GM12878 (cell line): ENCODE data around the gene SPIB. TPM values are rescaled to one million over a fixed set of nuclear protein-coding genes. Genes with fewer than 3 reads are reported as not detected.

ENCODE experiments used
- ATAC-seq: fragments of 200-7000 bp; cut with Tn5 transposase; 3 replicates; pipeline ENCODE4 v1.9.1; 2020; ENCODE audit warnings: mild to moderate bottlenecking, moderate library complexity
- BruUV-seq: library from RNA; stranded (reverse); fragments of 400-500 nt; replicated peaks from 2 replicates; lab custom pipeline; 2021; lab: Mats Ljungman, UMichigan
- CTCF ChIA-PET: fragments of 300-600 bp; sonication (Branson Sonifier 250); formaldehyde crosslinking; extraction: SDS; loops from one replicate; lab custom pipeline; 2021; ENCODE audit warnings: inconsistent platforms; lab: Yijun Ruan, JAX
- POLR2A ChIA-PET: fragments of 350-600 bp; formaldehyde crosslinking; extraction: SDS; loops from one replicate; lab custom pipeline; 2021; ENCODE audit warnings: inconsistent platforms; lab: Charles Lee
- RAD21 ChIA-PET: fragments of 300-600 bp; sonication (Branson Sonifier 250); formaldehyde crosslinking; loops from one replicate; lab custom pipeline; 2023; ENCODE audit warnings: antibody characterized with exemption; ENCODE audit not compliant: unreplicated experiment; lab: Charles Lee
- SMC1A ChIA-PET: fragments of 300-600 bp; sonication (Branson Sonifier 250); formaldehyde crosslinking; loops from one replicate; lab custom pipeline; 2023; ENCODE audit not compliant: unreplicated experiment, uncharacterized antibody; lab: Charles Lee
- DNase-seq: peaks from one replicate; pipeline ENCODE4 v3.0.0-alpha.2; 2011; ENCODE audit warnings: low read depth, low spot score
- FAIRE-seq: peaks from 3 replicates; lab custom pipeline; 2011; peaks lifted over from hg19 to GRCh38; lab: Jason Lieb, UNC
- H2AFZ ChIP-seq: 2 replicates; pipeline ENCODE4 v1.6.0; 2011; ENCODE audit warnings: low read depth, low read length, control low read depth; ENCODE audit not compliant: control insufficient read depth
- H3K27ac ChIP-seq: 2 replicates; pipeline ENCODE4 v1.5.1; 2011; ENCODE audit warnings: control low read depth; ENCODE audit not compliant: control insufficient read depth, insufficient read depth
- H3K27me3 ChIP-seq, 2 experiments: replicated peaks in 1 of 2; 2 replicates each; pipeline versions ENCODE4 v1.6.0 to v1.6.1; 2011; ENCODE audit warnings: low read length in 1 of 2; ENCODE audit not compliant: control insufficient read depth in 2 of 2, insufficient read depth in 2 of 2
- H3K36me3 ChIP-seq, 2 experiments: 2 replicates each; pipeline ENCODE4 v1.5.1; 2011; ENCODE audit warnings: low read length in 1 of 2; ENCODE audit not compliant: control insufficient read depth in 2 of 2, insufficient read depth in 2 of 2
- H3K4me1 ChIP-seq: 2 replicates; pipeline ENCODE4 v1.6.1; 2011; ENCODE audit warnings: mild to moderate bottlenecking, low read length, moderate library complexity, mixed read lengths; ENCODE audit not compliant: control insufficient read depth, insufficient read depth
- H3K4me2 ChIP-seq: 2 replicates; pipeline ENCODE4 v1.6.0; 2011; ENCODE audit warnings: control low read depth; ENCODE audit not compliant: control insufficient read depth, insufficient read depth
- H3K4me3 ChIP-seq: fragments of 200-600 bp; sonication (generic); 2 replicates; pipeline ENCODE4 v1.5.1; 2016
- H3K79me2 ChIP-seq: 2 replicates; pipeline ENCODE4 v1.6.0; 2011; ENCODE audit warnings: low read length; ENCODE audit not compliant: control insufficient read depth, insufficient read depth
- H3K9ac ChIP-seq: 2 replicates; pipeline ENCODE4 v1.8.0; 2011; ENCODE audit warnings: low read length, control low read depth, mixed read lengths; ENCODE audit not compliant: control insufficient read depth, insufficient read depth
- H3K9me3 ChIP-seq: replicated peaks from 3 replicates; pipeline ENCODE4 v1.5.1; 2011; ENCODE audit warnings: mild to moderate bottlenecking, low read length; ENCODE audit not compliant: control insufficient read depth, insufficient read depth
- H4K20me1 ChIP-seq: 2 replicates; pipeline ENCODE4 v1.6.0; 2011; ENCODE audit not compliant: control insufficient read depth, insufficient read depth
- CBX3 ChIP-seq: fragments of 200-600 bp; sonication (generic); IDR thresholded peaks from 2 replicates; pipeline ENCODE4 v1.6.1; 2016; ENCODE audit warnings: low read depth, borderline replicate concordance
- DPF2 ChIP-seq: fragments of 450-650 bp; IDR thresholded peaks from 2 replicates; pipeline ENCODE4 v1.6.1; 2017; ENCODE audit warnings: mild to moderate bottlenecking
- HDGF ChIP-seq: fragments of 450-650 bp; IDR thresholded peaks from 2 replicates; pipeline ENCODE4 v1.6.1; 2016; ENCODE audit warnings: antibody characterized with exemption
- POU2F2 ChIP-seq: IDR thresholded peaks from 3 replicates; pipeline ENCODE4 v1.6.1; 2011; ENCODE audit warnings: low read depth, mild to moderate bottlenecking, low read length, borderline replicate concordance
- RCOR1 ChIP-seq: conservative IDR thresholded peaks from 2 replicates; pipeline ENCODE4 v1.6.1; 2012; ENCODE audit warnings: low read depth, low read length, improper control_type of control experiment
- RUNX3 ChIP-seq: IDR thresholded peaks from 2 replicates; pipeline ENCODE4 v1.6.1; 2012; ENCODE audit warnings: low read length, inconsistent platforms
- TCF3 ChIP-seq: IDR thresholded peaks from 2 replicates; pipeline ENCODE4 v1.6.1; 2012; ENCODE audit warnings: low read depth, mild to moderate bottlenecking, low read length, borderline replicate concordance; ENCODE audit not compliant: insufficient read depth
- TCF7 ChIP-seq: IDR thresholded peaks from 2 replicates; pipeline ENCODE4 v1.6.1; 2014; ENCODE audit warnings: antibody characterized with exemption, borderline replicate concordance
- YBX1 ChIP-seq: fragments of 450-650 bp; IDR thresholded peaks from 2 replicates; pipeline ENCODE4 v1.6.1; 2016; ENCODE audit warnings: antibody characterized with exemption
- ZZZ3 ChIP-seq: IDR thresholded peaks from 2 replicates; pipeline ENCODE4 v1.6.1; 2011; ENCODE audit warnings: low read depth; ENCODE audit not compliant: control insufficient read depth, insufficient read length
- WGBS: methylation state at CpG from one replicate; pipeline ENCODE4 v1.1.6; 2016; ENCODE audit warnings: low lambda C conversion rate; ENCODE audit not compliant: insufficient replicate concordance, insufficient coverage; ENCODE audit errors: missing lambda C conversion rate; 5-methylcytosine and 5-hydroxymethylcytosine counted together
- in situ Hi-C: fragments of 300-500 bp; cut with MboI; formaldehyde crosslinking; loops from 9 replicates; pipeline ENCODE4 v1.14.3; 2018; ENCODE audit warnings: mixed read lengths
- intact Hi-C: fragments of 100-400 bp; cut with micrococcal nuclease; formaldehyde crosslinking; loops from one replicate; pipeline ENCODE4 v1.14.2; 2022; ENCODE audit not compliant: unreplicated experiment
- polyA plus RNA-seq, 11 experiments: library from polyadenylated mRNA; depleted of rRNA in 4 of 11; unstranded in 6 of 11; stranded (reverse) in 5 of 11; fragments of >200 nt; fragmentation: Nextera tagmentation in 4 of 11; fragmentation: Illumina TruSeq in 1 of 11; extraction: Ambion mirVana in 4 of 11; extraction: Trizol in 1 of 11; gene quantifications; 1 replicate in 1 of 11; 2 replicates in 10 of 11; pipeline versions ENCODE4 v1.2.1 to v1.2.3, GENCODE V29; 2011 to 2016; ENCODE audit warnings: inconsistent platforms in 2 of 11, missing spikeins in 2 of 11, low read depth in 1 of 11
- total RNA-seq, 4 experiments: library from RNA; depleted of rRNA in 3 of 4; stranded (reverse); fragments of >200 nt in 3 of 4; fragmentation: Illumina TruSeq in 1 of 4; extraction: Trizol in 1 of 4; gene quantifications; 2 replicates each; pipeline versions ENCODE4 v1.2.1 to v1.2.3, GENCODE V29; 2013 to 2021
- TF ChIP-seq, protein P1 (sequence below): IDR thresholded peaks from 2 replicates; pipeline ENCODE4 v1.6.1; 2012; ENCODE audit warnings: low read depth, low read length, improper control_type of control experiment
- TF ChIP-seq, protein P2 (sequence below): fragments of 450-650 bp; IDR thresholded peaks from 2 replicates; pipeline ENCODE4 v1.6.1; 2016; ENCODE audit warnings: mild to moderate bottlenecking
- TF ChIP-seq, protein P3 (sequence below): fragments of 450-650 bp; IDR thresholded peaks from 2 replicates; pipeline ENCODE4 v1.6.1; 2017; ENCODE audit warnings: antibody characterized with exemption, mild to moderate bottlenecking, moderate library complexity
- TF ChIP-seq, protein P4 (sequence below): fragments of 150-350 bp; IDR thresholded peaks from 2 replicates; pipeline ENCODE4 v1.6.1; 2016; ENCODE audit warnings: low read depth, low read length

The SPIB gene
- total and polyA plus RNA-seq, 10 of the 15 experiments (the other 5 are each of a cell fraction or from before 2014, with no cell fraction given) = 3.5 to 123 (median 56.0) TPM

DNA sequence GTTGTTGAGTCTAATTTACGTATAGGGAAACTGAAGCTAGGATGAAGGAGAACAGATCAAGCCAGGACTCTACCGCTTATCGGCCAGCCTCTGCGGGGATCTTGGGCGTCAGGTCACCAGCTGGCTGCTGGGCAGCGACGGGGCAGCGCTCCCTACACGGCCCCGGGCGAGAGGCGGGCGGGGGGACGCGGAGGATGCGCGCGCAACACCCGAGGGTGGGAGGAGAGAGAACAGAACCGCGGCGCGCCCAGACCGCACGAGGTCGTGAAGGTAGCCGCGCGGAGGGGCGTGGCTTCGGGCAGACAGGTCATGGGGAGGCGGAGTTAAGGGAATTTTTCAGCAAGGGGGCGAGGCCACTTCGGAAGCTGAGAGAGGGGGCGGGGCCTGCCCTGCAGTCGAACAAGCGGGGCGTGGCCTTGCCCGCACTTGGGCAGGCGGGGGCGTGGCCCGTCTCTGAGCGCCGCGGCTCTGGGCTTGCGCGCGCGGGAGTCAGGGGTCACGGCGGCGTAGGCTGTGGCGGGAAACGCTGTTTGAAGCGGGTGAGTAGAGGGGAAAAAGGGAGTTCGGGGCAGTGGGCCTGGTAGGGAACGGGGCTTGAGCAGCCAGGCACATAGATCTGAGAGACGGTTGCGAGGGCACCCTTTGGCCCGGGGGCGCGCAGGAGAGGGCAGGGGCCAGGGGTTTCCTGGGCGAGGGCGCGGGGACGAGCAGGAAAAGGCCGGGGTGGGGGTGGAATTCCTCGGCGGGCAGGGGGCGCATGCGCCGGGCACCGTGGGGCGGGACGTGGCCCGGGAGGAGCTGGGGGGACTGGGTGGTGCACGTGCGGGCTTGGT is 34.7 kb upstream of the SPIB start, which contains the start of gene POLD1:
POLD1 (plus strand) TSS at position 496 of the 833 bp plus-strand sequence. CDS start 14,505 bp downstream, outside the sequence.
- Histone ChIP-seq H3K4me3 (peak within 1 kb of the TSS; percentile 77), H3K36me3 (peaks cover 12 to 14% of the 10 kb centered on the region in 2 experiments; a peak in 3 of 4 replicates), H3K4me2 (peak within 1 kb of the TSS; percentile 97), H2AFZ (peak within 1 kb of the TSS; percentile 72), H3K4me1 (peaks cover 3% of the 10 kb centered on the region; the same call in 1 of the 2 replicates), H3K9me3 (no peaks in the 10 kb centered on the region), H3K27ac (peak within 1 kb of the TSS; percentile 78), H3K79me2 (peaks cover 24% of the 10 kb centered on the region), H3K9ac (peak within 1 kb of the TSS; percentile 93), H3K27me3 (no peaks in the 10 kb centered on the region), H4K20me1 (no peaks in the 10 kb centered on the region)
- ATAC-seq (peak; percentile 94), DNase-seq (peak; percentile 91), FAIRE-seq (peak; percentile 99)
- no TSS peak for BruUV-seq
- SMC1A ChIA-PET = interaction anchor here (0.9 to 2.6 kb wide), 8 partner anchors 8 to 538 kb away, joined by 3 to 8 read pairs (median 4); partner anchors contain the start of gene NR1H2
- RAD21 ChIA-PET = interaction anchor here (0.9 to 1.9 kb wide), 6 partner anchors 20 to 400 kb away, joined by 3 to 8 read pairs (median 4); partner anchors contain the start of gene SPIB
- intact Hi-C loops = loop anchor here (2.0 kb wide), 1 partner anchor 31 kb away; no protein-coding TSS in a partner anchor
- POLR2A ChIA-PET = interaction anchor here (0.6 to 1.9 kb wide), 6 partner anchors 8 to 77 kb away, joined by 3 to 9 read pairs (median 5); partner anchors contain the start of genes NR1H2 and SPIB
- 1% methylated on average over 73 of the region's 78 CpGs for WGBS
- CTCF ChIA-PET = interaction anchor here (0.8 to 2.9 kb wide), 7 partner anchors 22 to 236 kb away, joined by 3 to 17 read pairs (median 3); no protein-coding TSS in a partner anchor
- in situ Hi-C loops = no loop called here
- TF ChIP-seq POU2F2 = no peak
- TF ChIP-seq CBX3 = no peak
- TF ChIP-seq, protein P1, sequence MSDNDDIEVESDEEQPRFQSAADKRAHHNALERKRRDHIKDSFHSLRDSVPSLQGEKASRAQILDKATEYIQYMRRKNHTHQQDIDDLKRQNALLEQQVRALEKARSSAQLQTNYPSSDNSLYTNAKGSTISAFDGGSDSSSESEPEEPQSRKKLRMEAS = peak; percentile 43
- no peak for TF ChIP-seq TCF3
- no peak for TF ChIP-seq YBX1
- TF ChIP-seq, protein P2, sequence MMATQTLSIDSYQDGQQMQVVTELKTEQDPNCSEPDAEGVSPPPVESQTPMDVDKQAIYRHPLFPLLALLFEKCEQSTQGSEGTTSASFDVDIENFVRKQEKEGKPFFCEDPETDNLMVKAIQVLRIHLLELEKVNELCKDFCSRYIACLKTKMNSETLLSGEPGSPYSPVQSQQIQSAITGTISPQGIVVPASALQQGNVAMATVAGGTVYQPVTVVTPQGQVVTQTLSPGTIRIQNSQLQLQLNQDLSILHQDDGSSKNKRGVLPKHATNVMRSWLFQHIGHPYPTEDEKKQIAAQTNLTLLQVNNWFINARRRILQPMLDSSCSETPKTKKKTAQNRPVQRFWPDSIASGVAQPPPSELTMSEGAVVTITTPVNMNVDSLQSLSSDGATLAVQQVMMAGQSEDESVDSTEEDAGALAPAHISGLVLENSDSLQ = peak; percentile 36; the same call in 1 of the 2 replicates
- TF ChIP-seq ZZZ3 = no peak
- TF ChIP-seq RCOR1 = no peak
- TF ChIP-seq DPF2 = peak; percentile 46; the same call in 1 of the 2 replicates
- TF ChIP-seq, protein P3, sequence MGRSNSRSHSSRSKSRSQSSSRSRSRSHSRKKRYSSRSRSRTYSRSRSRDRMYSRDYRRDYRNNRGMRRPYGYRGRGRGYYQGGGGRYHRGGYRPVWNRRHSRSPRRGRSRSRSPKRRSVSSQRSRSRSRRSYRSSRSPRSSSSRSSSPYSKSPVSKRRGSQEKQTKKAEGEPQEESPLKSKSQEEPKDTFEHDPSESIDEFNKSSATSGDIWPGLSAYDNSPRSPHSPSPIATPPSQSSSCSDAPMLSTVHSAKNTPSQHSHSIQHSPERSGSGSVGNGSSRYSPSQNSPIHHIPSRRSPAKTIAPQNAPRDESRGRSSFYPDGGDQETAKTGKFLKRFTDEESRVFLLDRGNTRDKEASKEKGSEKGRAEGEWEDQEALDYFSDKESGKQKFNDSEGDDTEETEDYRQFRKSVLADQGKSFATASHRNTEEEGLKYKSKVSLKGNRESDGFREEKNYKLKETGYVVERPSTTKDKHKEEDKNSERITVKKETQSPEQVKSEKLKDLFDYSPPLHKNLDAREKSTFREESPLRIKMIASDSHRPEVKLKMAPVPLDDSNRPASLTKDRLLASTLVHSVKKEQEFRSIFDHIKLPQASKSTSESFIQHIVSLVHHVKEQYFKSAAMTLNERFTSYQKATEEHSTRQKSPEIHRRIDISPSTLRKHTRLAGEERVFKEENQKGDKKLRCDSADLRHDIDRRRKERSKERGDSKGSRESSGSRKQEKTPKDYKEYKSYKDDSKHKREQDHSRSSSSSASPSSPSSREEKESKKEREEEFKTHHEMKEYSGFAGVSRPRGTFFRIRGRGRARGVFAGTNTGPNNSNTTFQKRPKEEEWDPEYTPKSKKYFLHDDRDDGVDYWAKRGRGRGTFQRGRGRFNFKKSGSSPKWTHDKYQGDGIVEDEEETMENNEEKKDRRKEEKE = no peak
- no peak for TF ChIP-seq TCF7
- peak; percentile 99 for TF ChIP-seq HDGF
- TF ChIP-seq RUNX3 = no peak; the same call in 1 of the 2 replicates
- TF ChIP-seq, protein P4, sequence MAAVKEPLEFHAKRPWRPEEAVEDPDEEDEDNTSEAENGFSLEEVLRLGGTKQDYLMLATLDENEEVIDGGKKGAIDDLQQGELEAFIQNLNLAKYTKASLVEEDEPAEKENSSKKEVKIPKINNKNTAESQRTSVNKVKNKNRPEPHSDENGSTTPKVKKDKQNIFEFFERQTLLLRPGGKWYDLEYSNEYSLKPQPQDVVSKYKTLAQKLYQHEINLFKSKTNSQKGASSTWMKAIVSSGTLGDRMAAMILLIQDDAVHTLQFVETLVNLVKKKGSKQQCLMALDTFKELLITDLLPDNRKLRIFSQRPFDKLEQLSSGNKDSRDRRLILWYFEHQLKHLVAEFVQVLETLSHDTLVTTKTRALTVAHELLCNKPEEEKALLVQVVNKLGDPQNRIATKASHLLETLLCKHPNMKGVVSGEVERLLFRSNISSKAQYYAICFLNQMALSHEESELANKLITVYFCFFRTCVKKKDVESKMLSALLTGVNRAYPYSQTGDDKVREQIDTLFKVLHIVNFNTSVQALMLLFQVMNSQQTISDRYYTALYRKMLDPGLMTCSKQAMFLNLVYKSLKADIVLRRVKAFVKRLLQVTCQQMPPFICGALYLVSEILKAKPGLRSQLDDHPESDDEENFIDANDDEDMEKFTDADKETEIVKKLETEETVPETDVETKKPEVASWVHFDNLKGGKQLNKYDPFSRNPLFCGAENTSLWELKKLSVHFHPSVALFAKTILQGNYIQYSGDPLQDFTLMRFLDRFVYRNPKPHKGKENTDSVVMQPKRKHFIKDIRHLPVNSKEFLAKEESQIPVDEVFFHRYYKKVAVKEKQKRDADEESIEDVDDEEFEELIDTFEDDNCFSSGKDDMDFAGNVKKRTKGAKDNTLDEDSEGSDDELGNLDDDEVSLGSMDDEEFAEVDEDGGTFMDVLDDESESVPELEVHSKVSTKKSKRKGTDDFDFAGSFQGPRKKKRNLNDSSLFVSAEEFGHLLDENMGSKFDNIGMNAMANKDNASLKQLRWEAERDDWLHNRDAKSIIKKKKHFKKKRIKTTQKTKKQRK = no peak
